ENCODE data around the gene TMEM270. TPM values are rescaled to one million over a fixed set of nuclear protein-coding genes. Genes with fewer than 3 reads are reported as not detected.

The TMEM270 gene
- total RNA-seq, 1 experiment from 2014 or later: not detected

DNA sequence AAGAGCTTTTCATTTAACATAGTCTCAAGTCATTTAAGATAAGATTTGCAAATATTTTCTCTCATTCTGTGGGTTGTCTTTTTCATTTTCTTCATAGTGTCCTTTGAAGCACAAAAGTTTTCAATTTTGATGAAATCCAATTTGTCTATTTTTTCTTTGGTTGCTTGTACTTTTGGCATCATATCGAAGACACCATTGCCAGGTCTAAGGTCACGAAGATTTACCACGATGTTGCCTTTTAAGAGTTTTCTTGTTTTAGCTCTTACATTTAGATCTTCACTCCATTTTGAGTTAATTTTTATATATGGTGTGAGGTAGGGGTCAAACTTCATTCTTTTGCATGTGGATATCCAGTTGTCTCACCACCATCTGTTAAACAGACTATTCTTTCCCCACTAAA is 34.7 kb downstream of the TMEM270 start:
- Histone ChIP-seq H3K27me3 (ENCODE audit: control insufficient read depth, insufficient read depth, low read length) (no peaks in the 10 kb centered on the region), H3K4me3 (ENCODE audit: insufficient read depth, low read depth, low read length) (no peak overlapping the region), H3K36me3 (replicated peaks; ENCODE audit: control insufficient read depth, insufficient read depth, low read length) (no peaks in the 10 kb centered on the region)
- DNase-seq: no peak

DNA sequence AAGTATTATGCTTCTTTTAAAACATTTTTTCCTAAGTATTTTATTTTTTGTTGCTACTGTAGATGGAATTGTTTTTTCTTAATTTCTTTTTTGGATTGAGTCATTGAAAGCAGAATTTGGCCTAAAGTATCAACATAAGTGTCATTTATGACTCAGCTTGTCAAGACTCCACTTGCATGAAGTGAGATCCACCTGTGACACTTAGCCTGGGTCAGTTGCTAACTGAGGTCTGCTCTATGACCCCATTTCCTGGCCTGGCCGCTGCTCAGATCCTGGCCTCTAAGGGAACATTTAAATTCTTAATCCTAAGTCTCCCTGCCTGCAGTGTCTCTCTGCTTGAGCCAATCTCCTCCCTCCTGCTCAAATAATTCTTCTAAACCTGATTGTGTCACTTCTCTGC is 35.5 kb downstream of the TMEM270 start:
- Histone ChIP-seq H3K27me3 (ENCODE audit: control insufficient read depth, insufficient read depth, low read length) (no peaks in the 10 kb centered on the region), H3K36me3 (replicated peaks; ENCODE audit: control insufficient read depth, insufficient read depth, low read length) (no peaks in the 10 kb centered on the region), H3K4me3 (ENCODE audit: insufficient read depth, low read depth, low read length) (no peak overlapping the region)
- no peak for DNase-seq

DNA sequence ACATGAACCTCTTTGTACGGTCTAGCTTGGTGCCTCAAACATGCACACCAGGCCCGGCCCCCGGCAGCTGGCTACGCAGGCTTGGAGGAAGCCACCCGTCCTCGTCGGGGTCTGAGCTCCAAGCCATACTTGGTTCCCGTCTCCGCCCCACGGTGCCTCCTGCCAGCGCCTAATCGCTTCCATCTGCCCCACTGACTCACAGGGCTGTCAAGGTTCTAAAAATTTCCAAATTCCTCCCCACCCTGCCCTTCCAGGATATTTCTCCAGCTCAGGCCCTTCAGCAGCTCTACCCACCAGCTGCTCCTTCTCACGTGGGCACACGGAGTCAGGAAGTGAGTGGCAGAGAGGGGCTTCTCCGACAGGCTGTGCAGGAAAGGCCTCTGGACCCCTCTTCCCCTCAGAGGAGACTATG is 38.8 kb downstream of the TMEM270 start:
- DNase-seq: peak; percentile 44
- no peaks in the 10 kb centered on the region for H3K27me3 ChIP-seq (ENCODE audit: control insufficient read depth, insufficient read depth, low read length)
- no peak overlapping the region for H3K4me3 ChIP-seq (ENCODE audit: insufficient read depth, low read depth, low read length)
- H3K36me3 ChIP-seq (replicated peaks; ENCODE audit: control insufficient read depth, insufficient read depth, low read length): no peaks in the 10 kb centered on the region

DNA sequence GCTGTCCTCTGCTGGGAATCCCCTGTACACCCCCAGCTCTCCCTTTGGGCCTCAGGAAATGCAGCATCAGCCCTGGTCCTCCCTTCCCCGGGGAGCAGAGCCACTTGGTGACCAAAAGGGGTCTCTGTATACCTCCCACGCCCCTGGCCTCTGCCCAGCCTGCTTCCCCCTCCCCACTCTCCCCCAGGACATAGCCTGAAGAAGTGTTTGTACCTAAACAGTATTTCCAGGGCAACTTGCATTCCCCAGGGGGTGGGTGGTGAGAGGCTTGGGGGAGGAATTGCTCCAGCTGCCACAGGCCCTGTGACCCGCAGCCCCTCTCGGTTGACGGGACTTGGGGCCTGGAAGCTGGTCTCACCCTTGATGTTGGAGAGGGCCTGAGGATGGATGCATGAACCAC is 39.3 kb downstream of the TMEM270 start:
- Histone ChIP-seq H3K4me3 (ENCODE audit: insufficient read depth, low read depth, low read length) (no peak overlapping the region), H3K27me3 (ENCODE audit: control insufficient read depth, insufficient read depth, low read length) (no peaks in the 10 kb centered on the region), H3K36me3 (replicated peaks; ENCODE audit: control insufficient read depth, insufficient read depth, low read length) (no peaks in the 10 kb centered on the region)
- peak; percentile 76 for DNase-seq

DNA sequence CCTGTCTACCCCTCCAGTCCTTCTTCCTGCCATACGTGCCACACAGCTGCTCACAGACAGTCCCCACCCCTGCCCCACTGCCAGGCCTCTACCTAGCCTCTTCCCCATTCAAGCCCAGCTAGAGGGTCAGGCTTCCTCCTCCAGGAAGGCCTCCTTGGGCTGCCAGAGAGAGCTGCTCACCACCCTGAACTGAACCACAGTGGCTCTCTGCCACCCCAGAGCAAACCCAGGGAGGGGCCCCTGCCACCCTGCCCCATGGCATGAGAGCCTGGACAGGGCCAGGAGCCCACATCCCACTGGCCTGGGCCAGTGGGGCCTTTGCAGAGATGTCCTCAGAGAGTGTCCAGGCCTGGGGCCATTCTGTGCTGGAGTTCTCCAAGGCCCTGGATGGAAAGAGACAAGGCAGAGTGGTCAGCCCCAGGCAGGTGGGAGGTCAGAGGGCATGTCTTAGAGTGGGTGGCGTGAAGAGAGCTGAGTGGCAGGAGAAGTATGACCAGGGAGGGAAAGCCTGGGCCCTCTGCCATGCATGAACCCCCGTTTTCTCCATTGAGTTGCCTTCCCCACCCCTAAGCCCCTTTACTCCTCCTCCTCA is 40.4 kb downstream of the TMEM270 start:
- DNase-seq: peak; percentile 25
- no peak overlapping the region for H3K4me3 ChIP-seq (ENCODE audit: insufficient read depth, low read depth, low read length)
- H3K27me3 ChIP-seq (ENCODE audit: control insufficient read depth, insufficient read depth, low read length): no peaks in the 10 kb centered on the region
- H3K36me3 ChIP-seq (replicated peaks; ENCODE audit: control insufficient read depth, insufficient read depth, low read length): no peaks in the 10 kb centered on the region

DNA sequence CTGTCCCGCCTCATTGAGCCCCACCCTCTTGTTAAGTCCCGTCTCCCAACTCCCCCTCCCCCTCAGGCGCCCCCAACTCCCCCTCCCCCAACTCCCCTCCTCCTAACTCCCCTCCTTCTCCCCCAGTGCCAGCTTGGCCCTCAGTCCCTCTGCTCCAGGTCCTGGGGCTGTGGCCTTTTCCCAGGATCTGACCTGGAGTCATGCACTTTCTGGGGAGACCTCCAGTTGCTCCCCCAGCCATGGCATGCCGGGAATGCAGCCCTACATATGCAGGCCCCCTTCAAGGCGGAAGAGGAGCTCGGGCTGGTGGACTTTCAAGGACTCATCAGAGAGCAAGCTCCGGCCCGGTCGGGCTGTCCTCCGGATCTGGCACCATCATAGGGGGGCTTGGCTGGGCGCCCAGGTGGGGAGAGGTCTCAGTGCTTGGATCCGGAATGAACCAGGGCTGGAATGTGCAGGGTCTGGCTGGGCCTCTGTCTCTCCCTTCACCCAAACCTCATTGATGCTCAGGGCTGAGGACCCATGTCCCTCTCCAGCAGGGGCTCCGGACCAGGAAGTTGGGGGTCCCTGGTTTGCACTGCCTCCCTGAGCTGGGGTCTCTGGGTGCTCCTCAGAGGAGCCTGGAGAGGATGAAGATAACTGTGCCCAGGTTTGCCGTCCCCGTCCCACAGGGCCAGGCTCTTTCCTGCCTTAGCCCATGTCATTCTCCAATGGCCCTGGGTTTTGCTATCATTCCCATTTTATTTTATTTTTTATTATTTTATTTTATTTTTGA is 41.1 kb downstream of the TMEM270 start:
- no peaks in the 10 kb centered on the region for H3K27me3 ChIP-seq (ENCODE audit: control insufficient read depth, insufficient read depth, low read length)
- no peaks in the 10 kb centered on the region for H3K36me3 ChIP-seq (replicated peaks; ENCODE audit: control insufficient read depth, insufficient read depth, low read length)
- H3K4me3 ChIP-seq (ENCODE audit: insufficient read depth, low read depth, low read length): no peak overlapping the region
- peak; percentile 82 for DNase-seq

DNA sequence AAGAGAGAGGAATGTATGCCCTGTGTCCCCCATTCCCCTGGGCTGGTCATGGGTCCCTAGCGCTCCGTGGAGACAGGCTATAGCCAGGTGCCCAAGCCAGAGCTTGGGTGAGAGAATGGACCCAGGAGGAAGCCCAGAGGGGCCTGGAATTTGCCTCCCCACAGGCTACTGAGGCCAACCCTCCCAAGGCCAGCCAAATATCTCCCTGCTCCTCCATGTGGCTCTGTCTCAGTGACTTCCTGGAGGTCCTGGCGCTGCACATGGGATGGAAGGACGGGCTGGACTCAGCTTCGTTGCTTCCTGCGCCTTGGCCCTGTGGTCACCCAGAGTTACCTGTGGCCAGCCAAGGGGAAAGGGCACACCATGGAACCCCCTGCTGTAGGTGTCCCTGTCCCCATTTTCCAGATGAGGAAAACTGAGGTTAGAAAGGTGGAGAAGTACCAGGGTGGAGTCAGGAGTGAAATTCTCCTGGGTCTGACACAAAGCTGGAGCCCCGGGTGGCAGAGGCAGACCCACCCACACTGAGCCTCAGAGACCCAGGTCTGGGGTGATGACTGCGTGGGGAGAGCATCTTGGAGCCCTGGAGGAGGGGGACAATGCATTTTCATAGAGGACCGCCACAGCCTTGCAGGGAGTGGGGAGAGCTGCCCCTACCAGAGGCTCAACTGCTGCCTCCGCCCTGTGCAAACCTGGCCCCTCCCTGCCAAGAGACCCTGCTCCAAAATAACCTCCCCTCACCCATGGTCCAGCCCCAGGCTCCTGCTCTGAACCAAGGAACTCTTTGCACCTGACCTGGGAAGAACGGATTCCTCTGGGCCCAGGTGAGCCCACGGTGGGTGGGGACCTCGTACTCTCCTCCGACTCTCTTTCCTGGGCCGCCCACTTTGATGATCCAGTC is 42.6 kb downstream of the TMEM270 start:
- Histone ChIP-seq H3K36me3 (replicated peaks; ENCODE audit: control insufficient read depth, insufficient read depth, low read length) (no peaks in the 10 kb centered on the region), H3K27me3 (ENCODE audit: control insufficient read depth, insufficient read depth, low read length) (no peaks in the 10 kb centered on the region), H3K4me3 (ENCODE audit: insufficient read depth, low read depth, low read length) (no peak overlapping the region)
- peak; percentile 46 for DNase-seq

DNA sequence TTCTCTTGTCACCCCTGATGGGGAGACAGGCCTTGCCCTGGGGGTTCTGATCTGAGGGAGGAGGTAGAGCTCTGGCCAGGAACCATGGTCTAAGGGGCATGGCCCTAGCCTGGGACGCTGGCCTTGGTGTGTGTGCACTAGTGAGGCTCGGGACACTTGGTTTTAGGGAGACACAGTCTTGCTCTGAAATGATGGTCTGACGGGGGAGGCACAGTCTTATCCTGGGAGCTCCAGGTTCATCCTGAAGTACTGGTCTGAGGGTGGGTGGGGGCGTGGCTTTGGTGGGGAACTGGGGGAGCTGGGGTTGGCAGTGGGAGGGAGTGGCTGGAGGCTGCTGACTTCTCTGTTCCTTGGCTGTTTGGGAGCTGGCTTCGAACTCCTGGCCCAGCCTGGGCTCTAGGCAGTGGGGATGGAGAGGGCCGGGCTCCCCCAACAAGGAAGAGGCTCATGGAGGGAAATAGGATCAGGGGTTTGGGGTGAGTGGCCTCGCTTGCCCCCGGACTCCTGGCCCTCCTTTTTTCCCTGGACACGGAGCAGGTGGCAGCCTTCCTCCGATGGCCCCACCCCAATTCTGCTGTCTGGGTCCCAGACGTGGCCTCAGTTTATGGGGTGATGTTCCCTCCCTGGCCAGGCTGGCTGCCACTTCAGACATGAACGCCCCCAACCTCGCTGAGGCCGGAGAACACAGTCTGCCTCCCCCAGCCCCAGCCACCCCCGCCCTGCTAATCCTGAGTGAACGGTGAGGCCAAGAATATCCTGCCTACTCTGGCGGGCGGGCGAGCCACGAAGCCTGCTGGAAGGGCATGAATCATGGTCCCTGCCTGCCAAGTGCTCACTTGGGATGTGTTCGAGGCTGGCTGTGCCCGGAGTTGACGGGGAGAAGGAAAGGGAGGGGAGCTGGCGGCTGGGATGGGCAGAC is 43.5 kb downstream of the TMEM270 start:
- no peaks in the 10 kb centered on the region for H3K27me3 ChIP-seq (ENCODE audit: control insufficient read depth, insufficient read depth, low read length)
- H3K4me3 ChIP-seq (ENCODE audit: insufficient read depth, low read depth, low read length): no peak overlapping the region
- H3K36me3 ChIP-seq (replicated peaks; ENCODE audit: control insufficient read depth, insufficient read depth, low read length): no peaks in the 10 kb centered on the region
- DNase-seq: peak; percentile 60

DNA sequence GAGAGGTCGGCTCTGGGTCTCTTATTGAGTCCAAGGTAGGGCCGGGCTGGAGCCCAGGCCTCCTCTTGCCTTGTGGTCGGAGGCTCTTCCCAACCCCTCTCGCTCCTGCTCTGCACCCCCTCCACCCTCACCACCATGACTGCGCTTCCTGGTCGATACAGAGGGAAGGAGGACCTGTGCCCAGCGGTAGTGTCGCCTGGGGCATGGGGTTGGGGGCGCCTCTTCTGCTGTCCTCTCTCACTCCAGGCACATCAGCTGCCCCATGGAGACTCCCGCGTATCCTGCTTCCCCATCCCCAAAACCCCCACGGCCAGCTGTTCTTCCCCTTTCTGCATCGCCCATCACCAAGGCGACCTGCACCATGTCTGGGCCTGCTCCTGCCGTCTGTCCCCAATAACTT is 44.4 kb downstream of the TMEM270 start:
- Histone ChIP-seq H3K4me3 (ENCODE audit: insufficient read depth, low read depth, low read length) (no peak overlapping the region), H3K36me3 (replicated peaks; ENCODE audit: control insufficient read depth, insufficient read depth, low read length) (no peaks in the 10 kb centered on the region), H3K27me3 (ENCODE audit: control insufficient read depth, insufficient read depth, low read length) (no peaks in the 10 kb centered on the region)
- DNase-seq: peak; percentile 47

DNA sequence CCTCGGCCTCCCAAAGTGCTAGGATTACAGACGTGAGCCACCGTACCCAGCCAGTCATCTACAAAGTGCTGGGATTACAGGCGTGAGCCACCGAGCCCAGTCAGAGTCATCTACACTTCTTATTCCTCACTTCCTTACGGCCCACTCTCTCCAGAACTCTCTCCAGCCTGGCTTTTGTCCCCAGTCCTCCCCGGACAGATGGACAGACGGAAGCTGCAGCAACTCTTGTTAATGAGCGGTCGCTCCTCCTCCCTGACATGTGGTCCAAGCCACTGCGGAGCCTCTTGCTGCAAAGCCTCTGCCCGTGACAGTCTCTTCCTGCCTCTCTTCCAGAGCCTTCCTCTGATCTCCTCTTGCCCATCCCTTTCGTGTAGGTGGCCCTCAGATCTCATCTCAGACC is 45.9 kb downstream of the TMEM270 start:
- no peak overlapping the region for H3K4me3 ChIP-seq (ENCODE audit: insufficient read depth, low read depth, low read length)
- peak; percentile 12 for DNase-seq
- no peaks in the 10 kb centered on the region for H3K27me3 ChIP-seq (ENCODE audit: control insufficient read depth, insufficient read depth, low read length)
- H3K36me3 ChIP-seq (replicated peaks; ENCODE audit: control insufficient read depth, insufficient read depth, low read length): no peaks in the 10 kb centered on the region

DNA sequence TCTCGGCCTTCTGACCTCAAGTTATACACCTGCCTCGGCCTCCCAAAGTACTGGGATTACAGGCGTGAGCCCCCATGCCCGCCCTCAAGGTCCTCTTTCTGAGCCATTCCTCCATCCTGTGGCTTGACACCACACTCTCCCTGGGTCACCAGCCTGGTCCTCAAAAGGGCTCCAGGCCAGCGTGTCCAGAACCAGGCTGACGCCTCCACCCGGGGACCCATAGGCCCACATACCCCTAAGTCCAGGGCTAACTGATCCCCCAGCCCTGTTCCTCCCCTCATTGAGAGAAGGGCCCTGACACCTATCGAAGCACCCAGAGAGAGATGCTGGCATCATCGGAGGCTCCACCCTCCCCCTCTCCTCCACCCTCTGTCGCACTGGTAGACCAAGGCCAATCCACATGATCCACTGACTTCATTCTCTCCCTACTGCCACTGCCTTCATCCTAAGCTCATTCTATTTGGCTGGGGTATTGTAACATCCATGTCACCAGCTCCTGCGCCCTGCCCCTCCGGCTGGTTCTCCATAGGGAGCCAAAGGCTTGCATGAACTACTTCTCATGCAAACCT is 46.7 kb downstream of the TMEM270 start:
- H3K4me3 ChIP-seq (ENCODE audit: insufficient read depth, low read depth, low read length): no peak overlapping the region
- H3K27me3 ChIP-seq (ENCODE audit: control insufficient read depth, insufficient read depth, low read length): no peaks in the 10 kb centered on the region
- no peaks in the 10 kb centered on the region for H3K36me3 ChIP-seq (replicated peaks; ENCODE audit: control insufficient read depth, insufficient read depth, low read length)
- peak; percentile 42 for DNase-seq

DNA sequence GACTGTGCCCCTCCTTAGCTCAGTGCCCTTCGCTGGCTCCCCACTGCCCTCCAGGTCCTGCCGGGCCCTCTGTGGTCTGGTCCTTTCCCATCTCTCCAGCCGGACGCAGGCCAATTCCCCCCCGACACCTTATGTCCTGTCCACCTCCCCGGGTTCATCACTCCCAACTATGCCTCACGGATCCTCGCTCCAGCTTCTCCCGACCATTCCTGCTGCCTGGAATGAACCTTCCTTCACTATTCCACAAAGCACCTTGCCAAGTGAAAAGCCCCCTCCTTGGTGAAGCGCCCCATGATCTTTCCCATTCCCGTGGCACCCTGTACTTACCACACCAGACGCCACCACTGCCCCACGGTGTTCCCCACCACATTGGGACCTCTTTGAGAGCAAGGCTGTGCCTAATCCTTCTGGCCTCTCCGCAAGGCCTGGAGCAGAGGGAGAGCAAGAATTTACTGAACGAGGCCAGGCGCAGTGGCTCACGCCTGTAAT is 47.2 kb downstream of the TMEM270 start:
- Histone ChIP-seq H3K4me3 (ENCODE audit: insufficient read depth, low read depth, low read length) (no peak overlapping the region), H3K27me3 (ENCODE audit: control insufficient read depth, insufficient read depth, low read length) (no peaks in the 10 kb centered on the region), H3K36me3 (replicated peaks; ENCODE audit: control insufficient read depth, insufficient read depth, low read length) (no peaks in the 10 kb centered on the region)
- no peak for DNase-seq

DNA sequence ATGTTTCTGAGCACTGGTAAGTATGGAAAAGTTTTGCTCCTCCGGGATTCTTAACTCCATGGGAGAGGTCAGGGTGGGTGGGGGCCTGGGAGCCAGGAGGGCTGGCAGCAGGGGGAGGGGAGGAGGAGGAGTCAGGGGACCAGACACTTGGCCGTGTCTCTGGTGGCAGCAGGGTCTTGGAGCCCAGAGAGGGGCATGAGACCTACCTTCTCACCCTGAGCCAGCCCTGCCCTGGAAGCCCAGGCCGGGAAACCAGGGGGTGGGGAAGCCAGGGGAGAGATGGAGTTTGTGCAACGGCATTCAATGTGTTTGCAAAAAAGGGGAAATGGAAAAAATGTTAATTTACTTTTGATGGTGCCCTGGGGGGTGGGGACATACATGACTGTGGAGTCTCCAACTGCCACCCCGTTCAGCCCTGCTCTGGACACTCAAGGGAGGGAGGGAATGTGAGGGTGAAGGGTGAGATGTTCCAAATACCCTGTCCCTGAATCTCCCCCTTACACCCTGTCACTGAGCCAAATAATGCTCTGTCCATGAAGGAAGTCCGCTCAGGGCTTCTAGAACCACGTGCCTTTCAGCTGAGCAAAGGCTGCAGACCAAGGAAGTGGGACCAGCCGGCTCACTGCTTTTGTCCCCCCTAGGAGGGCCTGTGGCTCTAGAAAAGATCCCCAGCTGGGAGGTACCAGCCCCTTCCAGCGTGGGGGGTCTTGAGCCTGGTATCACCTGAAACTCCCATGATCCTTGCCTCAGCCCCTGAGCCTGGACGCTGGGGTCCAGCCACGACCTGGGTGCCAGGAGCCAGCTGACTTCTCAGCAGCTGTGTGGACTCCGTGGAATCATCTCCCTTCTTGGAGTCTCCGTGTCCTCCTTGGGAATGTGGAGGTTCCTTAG is 48.3 kb downstream of the TMEM270 start:
- H3K27me3 ChIP-seq (ENCODE audit: control insufficient read depth, insufficient read depth, low read length): no peaks in the 10 kb centered on the region
- peak; percentile 43 for DNase-seq
- H3K36me3 ChIP-seq (replicated peaks; ENCODE audit: control insufficient read depth, insufficient read depth, low read length): no peaks in the 10 kb centered on the region
- H3K4me3 ChIP-seq (ENCODE audit: insufficient read depth, low read depth, low read length): no peak overlapping the region
